AG09319 (cell line): ENCODE data around the gene DLST.

Experiments used
- DNase-seq: peaks from one replicate; pipeline ENCODE4 v3.0.0-alpha.2; 2010; ENCODE audit warnings: low read depth; ENCODE audit errors: extremely low read depth
- CTCF ChIP-seq: IDR thresholded peaks from 2 replicates; pipeline ENCODE4 v1.5.1; 2011; ENCODE audit warnings: low read depth, mild to moderate bottlenecking, inconsistent platforms, low read length, moderate library complexity

DLST gene

GRCh38 chr14:74917646-74918081 is 35.9 kb downstream of the DLST start:
- no peak for TF ChIP-seq CTCF
- no peak for DNase-seq

- no peak for TF ChIP-seq CTCF
- no peak for DNase-seq
Observed at GRCh38 chr14:74918380-74918779, 36.7 kb downstream of the DLST start.

GRCh38 chr14:74919421-74920165 is 37.9 kb downstream of the DLST start:
- DNase-seq, result no peak
- TF ChIP-seq CTCF, result no peak

GRCh38 chr14:74920281-74920680 is 38.6 kb downstream of the DLST start:
- TF ChIP-seq CTCF, result no peak
- no peak for DNase-seq

GRCh38 chr14:74921053-74921620 is 39.4 kb downstream of the DLST start:
- TF ChIP-seq CTCF, result no peak
- no peak for DNase-seq

- no peak for DNase-seq
- TF ChIP-seq CTCF, result no peak
Observed at GRCh38 chr14:74921987-74922751, 40.5 kb downstream of the DLST start.
